ENCODE data around the gene TRIM42. TPM values are rescaled to one million over a fixed set of nuclear protein-coding genes. Genes with fewer than 3 reads are reported as not detected.

The TRIM42 gene
- total RNA-seq, 2 experiments from 2014 or later: not detected

GRCh38 chr3:140702281-140702680, 24.4 kb downstream of the TRIM42 start:
- CTCF ChIA-PET (ENCODE audit: unreplicated experiment): interaction anchor here (0.7 kb wide), 1 partner anchor 17 kb away, joined by 4 read pairs; no protein-coding TSS in a partner anchor
- H3K79me2 ChIP-seq (ENCODE audit: insufficient read depth, low read depth, low read length): no peaks in the 10 kb centered on the region
- no peak for DNase-seq (ENCODE audit: low spot score)
- intact Hi-C loops (cut with micrococcal nuclease; ENCODE audit: unreplicated experiment): no loop called here
- no peaks in the 10 kb centered on the region for H3K4me1 ChIP-seq (ENCODE audit: insufficient read depth, low read length, poor library complexity, severe bottlenecking)
- no peaks in the 10 kb centered on the region for H3K9me2 ChIP-seq (ENCODE audit: insufficient read depth, low read length)
- POLR2A ChIA-PET: interaction anchor here (1.1 kb wide), 1 partner anchor 26 kb away, joined by 3 read pairs; no protein-coding TSS in a partner anchor
- TF ChIP-seq EZH2phosphoT487 (IDR thresholded peaks at IDR 0.05; ENCODE audit: borderline replicate concordance, low read depth, low read length): no peak
- TF ChIP-seq CTCF (conservative IDR thresholded peaks at IDR 0.05; ENCODE audit: low read length): no peak
- no peak overlapping the region for H2AFZ ChIP-seq (ENCODE audit: low read length)
- H3K9me3 ChIP-seq (ENCODE audit: low read length): no peaks in the 10 kb centered on the region
- no TSS peak for BruUV-seq (replicated peaks)
- no peak overlapping the region for H3K4me3 ChIP-seq (ENCODE audit: low read depth, low read length, poor library complexity, severe bottlenecking)
- no peaks in the 10 kb centered on the region for H4K20me1 ChIP-seq (ENCODE audit: insufficient read depth, low read length)
- H3K36me3 ChIP-seq (ENCODE audit: insufficient read depth, low read length): no peaks in the 10 kb centered on the region
- H3K27ac ChIP-seq (ENCODE audit: low read depth, low read length, poor library complexity, severe bottlenecking): no peak overlapping the region
- no peak overlapping the region for H3K4me2 ChIP-seq (ENCODE audit: low read length)

GRCh38 chr3:140703496-140703895, 25.6 kb downstream of the TRIM42 start:
- TF ChIP-seq EZH2phosphoT487 (IDR thresholded peaks at IDR 0.05; ENCODE audit: borderline replicate concordance, low read depth, low read length) (no peak), CTCF (conservative IDR thresholded peaks at IDR 0.05; ENCODE audit: low read length) (no peak)
- CTCF ChIA-PET (ENCODE audit: unreplicated experiment): no interaction called here
- Histone ChIP-seq H3K9me2 (ENCODE audit: insufficient read depth, low read length) (no peaks in the 10 kb centered on the region), H3K79me2 (ENCODE audit: insufficient read depth, low read depth, low read length) (no peaks in the 10 kb centered on the region), H3K4me2 (ENCODE audit: low read length) (no peak overlapping the region), H3K4me1 (ENCODE audit: insufficient read depth, low read length, poor library complexity, severe bottlenecking) (no peaks in the 10 kb centered on the region), H3K4me3 (ENCODE audit: low read depth, low read length, poor library complexity, severe bottlenecking) (no peak overlapping the region), H4K20me1 (ENCODE audit: insufficient read depth, low read length) (no peaks in the 10 kb centered on the region), H2AFZ (ENCODE audit: low read length) (no peak overlapping the region), H3K9me3 (ENCODE audit: low read length) (no peaks in the 10 kb centered on the region), H3K27ac (ENCODE audit: low read depth, low read length, poor library complexity, severe bottlenecking) (no peak overlapping the region), H3K36me3 (ENCODE audit: insufficient read depth, low read length) (no peaks in the 10 kb centered on the region)
- no TSS peak for BruUV-seq (replicated peaks)
- DNase-seq (ENCODE audit: low spot score): no peak
- intact Hi-C loops (cut with micrococcal nuclease; ENCODE audit: unreplicated experiment): no loop called here
- POLR2A ChIA-PET: interaction anchor here (0.6 to 1.1 kb wide), 4 partner anchors 8 to 75 kb away, joined by 3 to 5 read pairs (median 4); no protein-coding TSS in a partner anchor

- no peak for TF ChIP-seq EZH2phosphoT487 (IDR thresholded peaks at IDR 0.05; ENCODE audit: borderline replicate concordance, low read depth, low read length)
- TF ChIP-seq CTCF (conservative IDR thresholded peaks at IDR 0.05; ENCODE audit: low read length): no peak
- no peak overlapping the region for H3K4me3 ChIP-seq (ENCODE audit: low read depth, low read length, poor library complexity, severe bottlenecking)
- no TSS peak for BruUV-seq (replicated peaks)
- H3K9me2 ChIP-seq (ENCODE audit: insufficient read depth, low read length): no peaks in the 10 kb centered on the region
- no peaks in the 10 kb centered on the region for H3K4me1 ChIP-seq (ENCODE audit: insufficient read depth, low read length, poor library complexity, severe bottlenecking)
- no peak for DNase-seq (ENCODE audit: low spot score)
- no peak overlapping the region for H3K27ac ChIP-seq (ENCODE audit: low read depth, low read length, poor library complexity, severe bottlenecking)
- H4K20me1 ChIP-seq (ENCODE audit: insufficient read depth, low read length): no peaks in the 10 kb centered on the region
- CTCF ChIA-PET (ENCODE audit: unreplicated experiment): no interaction called here
- H3K4me2 ChIP-seq (ENCODE audit: low read length): no peak overlapping the region
- H3K9me3 ChIP-seq (ENCODE audit: low read length): no peaks in the 10 kb centered on the region
- H2AFZ ChIP-seq (ENCODE audit: low read length): no peak overlapping the region
- no peaks in the 10 kb centered on the region for H3K79me2 ChIP-seq (ENCODE audit: insufficient read depth, low read depth, low read length)
- no peaks in the 10 kb centered on the region for H3K36me3 ChIP-seq (ENCODE audit: insufficient read depth, low read length)
- intact Hi-C loops (cut with micrococcal nuclease; ENCODE audit: unreplicated experiment): no loop called here
- POLR2A ChIA-PET: no interaction called here
Observed at GRCh38 chr3:140704733-140705132, 26.9 kb downstream of the TRIM42 start.

All from OCI-LY7 (cell line).